NCI-H2227 (cell line): ENCODE results near the gene BCL2L11.

ENCODE experiments used
- DNase-seq: peaks from one replicate; lab custom pipeline; 2025; ENCODE audit not compliant: unreplicated experiment; lab: John Stamatoyannopoulos, UW

Gene BCL2L11

GRCh38 chr2:111167076-111167862, 46.6 kb downstream of the BCL2L11 start:
- DNase-seq: no peak

DNA sequence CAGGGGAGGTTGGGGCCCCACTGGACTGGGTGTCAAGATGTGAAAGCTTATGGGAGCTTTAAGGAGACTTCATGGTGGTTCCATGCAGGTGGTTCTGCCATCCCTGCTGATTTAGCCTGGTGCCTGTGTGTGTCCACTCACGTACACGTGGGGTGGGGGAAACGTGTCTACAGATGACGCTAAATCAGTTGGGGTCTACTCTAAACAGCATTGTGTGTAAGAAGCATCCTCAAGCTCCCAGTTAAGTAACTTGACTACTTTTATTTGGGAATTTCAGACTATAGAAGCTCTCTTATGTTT, 47.1 kb downstream of the BCL2L11 start:
- no peak for DNase-seq

DNA sequence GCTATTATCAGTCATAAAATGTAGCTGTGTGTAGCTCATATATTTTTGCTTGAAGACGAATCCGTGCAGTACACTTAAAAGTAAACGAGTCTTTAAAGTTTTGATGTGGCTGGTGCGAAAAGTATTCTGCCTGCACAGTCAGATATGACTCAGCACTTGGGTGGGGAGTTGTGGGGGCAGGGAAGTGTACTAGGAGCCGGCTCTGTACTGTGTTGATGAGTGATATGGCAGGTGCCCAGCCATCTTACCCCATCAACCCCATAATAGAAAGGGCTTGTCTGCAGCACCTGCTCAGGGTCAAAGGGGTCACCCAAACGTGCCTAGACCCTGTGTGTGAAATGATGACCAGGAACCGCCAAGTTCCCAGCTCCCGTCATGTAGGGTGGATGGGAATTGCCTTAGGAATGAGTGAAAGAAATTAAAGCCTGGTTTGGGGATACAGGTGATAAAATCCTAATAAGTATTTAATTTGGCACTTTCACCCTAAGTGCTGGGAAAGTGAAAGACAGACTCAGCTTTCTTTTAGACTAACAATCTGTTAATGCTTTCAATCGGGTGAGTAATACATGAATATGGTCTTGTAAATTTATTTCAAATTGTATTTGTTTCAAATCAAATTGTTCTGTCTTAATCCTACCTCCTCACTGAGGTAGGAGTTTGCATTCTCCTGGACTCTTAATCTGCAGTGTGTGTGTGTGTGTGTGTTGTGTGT, 48.0 kb downstream of the BCL2L11 start:
- DNase-seq: no peak

- DNase-seq: no peak
These were observed 48.6 kb downstream of the BCL2L11 start for GRCh38 chr2:111169268-111169667.

- no peak for DNase-seq
These were observed 49.2 kb downstream of the BCL2L11 start for GRCh38 chr2:111169924-111170323.

DNA sequence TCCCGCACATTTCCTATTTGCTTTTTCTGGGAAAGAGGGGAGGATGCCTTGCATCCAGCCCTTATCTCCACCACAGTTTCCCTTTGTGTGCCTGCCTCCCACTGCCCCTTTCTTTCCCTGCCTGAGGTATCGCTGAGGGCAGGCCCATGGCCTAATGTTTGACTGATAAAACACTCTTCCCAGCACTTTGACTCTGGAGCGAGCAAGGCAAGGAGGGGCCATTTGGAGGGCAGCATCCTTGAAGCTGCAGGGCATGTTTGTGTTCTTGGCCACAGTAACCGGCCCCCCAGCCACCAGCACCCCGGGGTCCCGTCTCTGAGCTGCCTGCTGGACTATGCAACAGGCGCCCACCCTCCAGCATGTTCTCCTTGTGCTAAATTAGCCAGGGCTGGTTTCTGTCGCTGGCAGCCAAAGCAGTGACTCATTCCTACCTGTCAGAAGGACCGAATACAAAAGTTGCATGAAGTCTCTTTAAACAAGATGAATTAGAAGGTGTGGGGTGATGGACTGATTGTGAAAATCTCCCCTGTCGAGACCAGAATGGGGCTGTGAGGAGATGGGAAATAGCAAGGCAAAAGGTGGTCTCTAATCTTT, 50.7 kb downstream of the BCL2L11 start:
- DNase-seq: no peak

DNA sequence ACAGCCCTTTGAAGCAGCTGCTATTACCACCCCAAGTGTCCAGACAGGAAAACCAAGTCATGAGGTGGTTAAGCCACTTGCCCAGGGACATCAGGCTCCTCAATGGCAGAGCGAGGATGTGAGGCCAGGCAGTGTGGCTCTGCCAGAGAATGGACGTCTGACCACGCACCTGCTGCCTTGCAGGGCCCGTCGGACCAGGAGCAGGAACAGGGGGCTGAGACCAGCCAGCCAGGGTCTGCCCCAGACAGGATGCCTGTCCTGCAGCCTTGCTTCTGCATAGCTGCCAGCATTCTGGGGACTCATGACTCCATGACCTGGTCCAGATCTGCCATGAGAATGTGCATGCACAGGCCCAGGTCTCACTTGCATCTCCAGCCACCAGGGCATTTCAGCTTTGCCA, 52.0 kb downstream of the BCL2L11 start:
- no peak for DNase-seq

GRCh38 chr2:111173338-111173737, 52.6 kb downstream of the BCL2L11 start:
- DNase-seq: no peak

- no peak for DNase-seq
These were observed 53.1 kb downstream of the BCL2L11 start for GRCh38 chr2:111173856-111174255.

- no peak for DNase-seq
These were observed 54.9 kb downstream of the BCL2L11 start for GRCh38 chr2:111175615-111176014.

DNA sequence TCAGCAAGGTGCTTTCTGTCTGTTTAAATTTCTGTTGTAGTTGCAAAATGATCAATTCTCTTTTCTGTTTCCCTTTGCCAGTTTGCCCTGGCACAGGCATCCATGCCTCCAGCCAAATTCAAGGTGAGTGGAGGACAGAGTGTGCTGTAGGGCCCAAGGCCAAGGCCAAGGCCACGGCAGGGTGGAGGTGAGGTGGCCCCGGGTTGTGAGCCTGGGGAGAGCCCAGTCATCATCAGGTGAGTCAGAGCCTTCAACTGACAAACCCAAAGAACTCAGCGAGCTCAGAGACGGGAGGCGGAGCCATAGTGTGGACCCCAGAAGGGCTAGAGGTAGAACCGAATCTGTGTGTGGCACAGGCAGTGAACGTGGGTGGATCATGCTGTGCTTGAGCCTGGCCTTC, 55.7 kb downstream of the BCL2L11 start:
- DNase-seq: no peak

DNA sequence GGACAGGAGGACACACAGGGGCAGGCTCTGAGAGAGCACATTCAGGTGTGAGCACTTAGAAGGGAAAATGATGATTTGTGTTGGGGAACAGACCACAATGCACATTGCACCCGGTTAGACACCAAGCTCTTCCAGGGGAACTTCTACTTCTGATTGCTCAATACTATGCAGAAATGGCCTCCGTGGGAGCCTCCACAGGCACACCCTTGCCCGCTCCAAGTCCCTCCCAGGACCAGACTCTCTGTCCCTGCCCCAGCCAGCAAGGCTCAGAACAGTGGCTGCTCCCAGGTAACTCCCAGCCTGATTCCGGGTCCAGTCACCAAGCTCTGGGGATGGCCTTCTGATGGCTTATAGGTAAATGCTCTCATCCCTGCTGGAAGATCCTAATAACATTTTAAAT, 56.2 kb downstream of the BCL2L11 start:
- DNase-seq: no peak

GRCh38 chr2:111178296-111178695, 57.6 kb downstream of the BCL2L11 start:
- no peak for DNase-seq

- DNase-seq: peak; percentile 21
These were observed 58.2 kb downstream of the BCL2L11 start for GRCh38 chr2:111178730-111179405.

GRCh38 chr2:111182121-111182520, 61.4 kb downstream of the BCL2L11 start:
- DNase-seq: no peak

DNA sequence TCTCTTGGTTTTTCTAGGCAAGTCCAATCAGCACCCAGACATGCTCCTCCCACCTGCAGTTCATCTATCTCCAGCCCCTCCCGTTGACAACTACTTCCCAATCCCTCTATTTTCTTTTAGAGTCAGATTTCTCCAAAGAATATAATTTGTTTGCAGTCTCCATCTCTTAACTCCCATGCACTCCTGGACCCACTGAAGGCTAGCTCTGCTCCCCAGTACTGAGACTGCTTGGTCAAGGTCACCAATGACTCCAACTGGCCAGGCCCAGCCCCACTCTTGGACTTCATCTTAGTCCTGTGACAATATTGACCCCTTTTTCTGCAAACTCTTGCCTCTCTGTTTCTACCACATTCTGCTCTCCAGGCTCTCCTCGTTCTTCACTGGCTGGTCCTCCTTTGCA, 62.0 kb downstream of the BCL2L11 start:
- DNase-seq: no peak

- DNase-seq: no peak
These were observed 64.1 kb downstream of the BCL2L11 start for GRCh38 chr2:111184725-111185310.

DNA sequence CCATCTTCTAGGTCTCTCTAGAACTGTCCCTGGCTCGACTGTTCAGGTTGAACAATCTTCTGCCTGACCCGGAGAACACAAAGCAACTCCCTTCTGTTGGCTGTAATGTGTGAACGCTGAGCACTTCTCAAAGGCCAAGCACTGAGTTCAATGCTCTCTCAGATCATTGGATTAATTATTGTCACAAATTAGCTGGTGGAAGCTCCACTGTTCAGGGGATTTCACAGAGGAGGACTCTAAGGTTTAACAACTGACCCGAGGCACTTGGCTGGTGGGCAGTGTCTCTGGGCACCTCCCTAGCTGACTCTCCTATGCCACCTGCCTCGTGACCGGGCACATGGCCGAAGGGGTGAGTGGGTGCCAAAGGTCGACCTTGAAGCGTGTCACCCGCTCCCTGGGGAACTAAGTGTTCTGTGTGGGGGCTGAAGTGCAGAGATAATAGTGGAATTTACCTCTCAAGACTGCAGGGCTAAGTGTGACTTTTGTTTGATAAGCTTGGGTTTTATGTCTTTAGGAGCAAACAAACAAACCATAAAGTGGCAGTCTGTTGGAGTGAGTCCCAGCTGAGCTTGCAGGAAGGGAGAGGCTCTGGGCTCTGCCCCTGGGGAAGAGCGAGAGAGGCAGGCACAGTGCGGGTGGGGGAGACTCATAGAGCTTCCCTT, 64.8 kb downstream of the BCL2L11 start:
- no peak for DNase-seq

DNA sequence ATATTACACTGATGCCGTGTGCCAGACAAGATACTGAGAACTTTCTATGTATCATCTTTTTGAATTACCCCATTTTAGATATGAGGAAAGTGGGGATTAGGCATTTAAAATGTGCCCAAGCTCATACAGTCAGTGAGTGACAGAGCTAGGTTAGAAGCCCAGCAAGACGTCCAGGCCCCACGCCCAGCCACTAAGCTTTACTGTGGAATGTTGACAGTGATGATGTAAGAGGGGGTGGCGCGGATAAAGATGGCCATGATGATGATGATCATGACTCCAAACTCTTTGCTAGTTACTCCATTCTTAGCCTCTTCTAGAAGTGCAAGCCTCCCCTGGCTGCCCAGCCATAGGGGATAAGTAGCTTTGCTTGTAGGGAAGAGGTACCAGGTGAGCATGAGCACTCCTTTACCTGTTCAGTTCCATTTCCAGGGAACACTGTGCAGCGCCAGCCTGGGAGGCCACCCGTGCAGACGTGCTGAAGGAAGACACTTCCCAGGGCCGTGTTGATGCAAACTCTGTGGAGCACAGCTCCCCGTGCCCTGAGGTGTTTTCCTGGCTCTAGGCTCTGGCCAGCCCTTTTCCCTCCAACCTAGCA, 65.5 kb downstream of the BCL2L11 start:
- no peak for DNase-seq

DNA sequence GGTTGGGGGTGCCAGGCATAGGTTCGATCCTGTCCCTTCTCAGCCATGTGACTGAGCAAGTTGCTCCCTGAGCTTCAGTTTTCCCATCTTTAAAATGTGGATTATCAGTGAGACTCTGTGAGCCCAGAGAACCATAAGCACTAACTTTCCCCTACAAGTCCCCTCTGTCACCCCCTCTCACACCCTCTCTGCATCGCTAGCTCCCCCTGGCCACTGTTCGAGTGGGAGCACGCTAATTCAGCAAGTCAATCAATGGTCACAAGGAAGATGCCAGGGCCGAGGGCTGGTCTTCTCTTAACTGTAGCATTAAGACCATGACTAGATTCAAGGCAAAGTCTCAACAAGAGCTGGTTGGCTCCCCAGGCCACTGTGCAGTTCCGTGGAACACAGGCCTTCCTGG, 66.2 kb downstream of the BCL2L11 start:
- DNase-seq: no peak

GRCh38 chr2:111188681-111189080, 68.0 kb downstream of the BCL2L11 start:
- DNase-seq: no peak
